ENCODE measurements around the gene MYO1D. TPM values are rescaled to one million over a fixed set of nuclear protein-coding genes. Genes with fewer than 3 reads are reported as not detected.

MYO1D gene
- total and polyA plus RNA-seq, 7 donors, result 6.2 to 184 (median 21.6) TPM

DNA sequence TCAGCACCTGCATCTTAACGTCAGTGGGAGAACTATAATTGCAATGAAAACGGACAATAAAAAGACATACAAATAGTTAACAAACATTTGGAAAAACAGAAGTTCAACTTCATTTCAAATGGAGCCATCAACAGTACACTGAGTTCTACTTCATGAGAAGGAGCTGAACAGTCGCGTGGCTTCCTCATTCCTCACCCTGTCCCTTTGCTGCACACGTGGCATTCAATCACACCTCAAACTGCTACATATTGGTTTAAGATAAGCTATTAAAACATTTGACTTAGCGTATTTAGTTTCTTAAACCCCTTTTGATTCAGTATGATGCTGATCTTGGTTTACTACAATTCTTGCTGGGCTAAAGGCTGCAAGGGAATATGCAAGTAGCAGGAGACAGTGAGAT, 313.3 kb downstream of the MYO1D start:
- WGBS, 2 donors, result 78 to 85% methylated on average over 6 of the region's 6 CpGs
- intact Hi-C loops (cut with DNase I), result no loop called here

DNA sequence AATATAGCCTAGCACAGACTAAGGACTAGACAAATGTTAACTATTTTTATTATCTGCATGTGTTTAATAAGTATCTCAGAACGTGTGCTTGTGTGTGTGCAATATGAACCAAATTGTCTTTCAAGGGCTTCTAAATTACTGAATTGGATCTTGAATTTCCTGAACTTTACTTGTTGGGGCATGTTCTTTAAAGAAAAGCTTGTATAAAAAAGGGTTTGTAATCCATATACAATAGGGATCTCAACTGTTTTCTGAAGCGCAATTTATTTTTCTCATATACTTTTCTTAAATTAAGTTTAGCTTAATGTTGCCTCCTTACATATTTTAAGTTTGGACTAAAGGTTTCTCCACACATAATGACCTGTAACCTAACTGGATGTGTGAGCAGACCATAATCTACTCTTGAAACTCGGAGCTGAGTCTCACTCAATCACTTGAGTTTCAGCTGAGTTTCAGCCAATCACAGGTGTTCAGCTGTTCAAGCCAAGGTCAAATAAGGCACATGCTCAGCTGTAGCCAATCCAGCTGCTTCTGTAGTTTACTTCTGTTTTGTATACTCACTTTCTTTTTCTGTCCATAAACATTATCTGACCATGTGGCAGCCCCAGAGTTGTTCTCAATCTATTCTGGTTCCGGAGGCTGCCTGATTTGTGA, 317.8 kb downstream of the MYO1D start:
- TF ChIP-seq, protein P1, sequence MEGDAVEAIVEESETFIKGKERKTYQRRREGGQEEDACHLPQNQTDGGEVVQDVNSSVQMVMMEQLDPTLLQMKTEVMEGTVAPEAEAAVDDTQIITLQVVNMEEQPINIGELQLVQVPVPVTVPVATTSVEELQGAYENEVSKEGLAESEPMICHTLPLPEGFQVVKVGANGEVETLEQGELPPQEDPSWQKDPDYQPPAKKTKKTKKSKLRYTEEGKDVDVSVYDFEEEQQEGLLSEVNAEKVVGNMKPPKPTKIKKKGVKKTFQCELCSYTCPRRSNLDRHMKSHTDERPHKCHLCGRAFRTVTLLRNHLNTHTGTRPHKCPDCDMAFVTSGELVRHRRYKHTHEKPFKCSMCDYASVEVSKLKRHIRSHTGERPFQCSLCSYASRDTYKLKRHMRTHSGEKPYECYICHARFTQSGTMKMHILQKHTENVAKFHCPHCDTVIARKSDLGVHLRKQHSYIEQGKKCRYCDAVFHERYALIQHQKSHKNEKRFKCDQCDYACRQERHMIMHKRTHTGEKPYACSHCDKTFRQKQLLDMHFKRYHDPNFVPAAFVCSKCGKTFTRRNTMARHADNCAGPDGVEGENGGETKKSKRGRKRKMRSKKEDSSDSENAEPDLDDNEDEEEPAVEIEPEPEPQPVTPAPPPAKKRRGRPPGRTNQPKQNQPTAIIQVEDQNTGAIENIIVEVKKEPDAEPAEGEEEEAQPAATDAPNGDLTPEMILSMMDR (IDR thresholded peaks at IDR 0.05), result no peak
- no peak for TF ChIP-seq POLR2A (IDR thresholded peaks at IDR 0.05)
- no peak for TF ChIP-seq POLR2AphosphoS5 (IDR thresholded peaks at IDR 0.05)
- TF ChIP-seq EP300 (IDR thresholded peaks at IDR 0.05), result no peak
- H3K36me3 ChIP-seq, result no peaks in the 10 kb centered on the region
- intact Hi-C loops (cut with DNase I), result no loop called here
- WGBS, 2 donors, result 75% methylated on average over 4 of the region's 4 CpGs
- H3K4me3 ChIP-seq, result no peak overlapping the region
- no peak for DNase-seq
- no peaks in the 10 kb centered on the region for H3K4me1 ChIP-seq
- no peaks in the 10 kb centered on the region for H3K9me3 ChIP-seq
- H3K27ac ChIP-seq, result no peak overlapping the region
- H3K27me3 ChIP-seq, result no peaks in the 10 kb centered on the region

More for the DNA sequence above, 313.3 kb downstream of the MYO1D start:
- H3K4me3 ChIP-seq, result no peak overlapping the region
- no peaks in the 10 kb centered on the region for H3K4me1 ChIP-seq
- H3K27me3 ChIP-seq, result no peaks in the 10 kb centered on the region
- no peaks in the 10 kb centered on the region for H3K36me3 ChIP-seq
- DNase-seq, result no peak
- no peaks in the 10 kb centered on the region for H3K9me3 ChIP-seq
- no peak for TF ChIP-seq POLR2AphosphoS5 (IDR thresholded peaks at IDR 0.05)
- no peak for TF ChIP-seq POLR2A (IDR thresholded peaks at IDR 0.05)
- TF ChIP-seq, protein P1 (IDR thresholded peaks at IDR 0.05), result no peak
- TF ChIP-seq EP300 (IDR thresholded peaks at IDR 0.05), result no peak
- H3K27ac ChIP-seq, result no peak overlapping the region

DNA sequence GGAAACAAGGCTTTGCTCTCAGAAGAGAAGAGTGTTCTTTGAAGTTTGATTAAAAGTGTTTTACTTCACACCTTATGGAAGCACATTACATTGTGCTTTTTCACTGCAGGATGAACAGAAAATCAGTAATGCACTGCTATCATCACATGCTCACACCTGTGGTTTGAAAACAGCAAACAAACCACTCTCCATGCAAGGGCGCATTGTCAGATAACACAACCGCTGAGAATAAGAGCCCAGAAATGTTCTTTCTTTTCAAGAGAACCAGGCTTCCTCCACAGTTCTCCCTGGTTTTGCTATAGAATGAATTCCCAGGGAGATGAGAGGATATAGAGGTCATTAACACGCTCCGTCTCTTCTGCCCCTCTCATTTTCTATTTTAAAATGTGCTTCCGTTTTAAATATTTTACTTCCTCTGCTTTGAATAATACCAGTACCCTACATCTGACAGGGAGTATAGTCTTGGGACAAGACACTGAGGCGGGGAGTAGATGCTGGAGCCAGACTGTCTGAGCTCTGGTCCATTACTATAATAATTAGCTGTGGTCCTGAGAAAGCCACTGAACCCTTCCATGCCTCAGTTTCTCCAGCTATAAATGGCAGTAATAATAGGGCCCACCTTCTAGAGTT, 318.5 kb downstream of the MYO1D start:
- Histone ChIP-seq H3K36me3 (no peaks in the 10 kb centered on the region), H3K4me1 (no peaks in the 10 kb centered on the region), H3K4me3 (no peak overlapping the region), H3K9me3 (no peaks in the 10 kb centered on the region), H3K27ac (no peak overlapping the region), H3K27me3 (no peaks in the 10 kb centered on the region)
- WGBS, 2 donors, result 57 to 86% methylated on average over 6 of the region's 6 CpGs
- TF ChIP-seq, protein P1 (IDR thresholded peaks at IDR 0.05), result no peak
- TF ChIP-seq POLR2AphosphoS5 (IDR thresholded peaks at IDR 0.05) (no peak), POLR2A (IDR thresholded peaks at IDR 0.05) (no peak), EP300 (IDR thresholded peaks at IDR 0.05) (no peak)
- intact Hi-C loops (cut with DNase I), result no loop called here
- DNase-seq, result no peak

DNA sequence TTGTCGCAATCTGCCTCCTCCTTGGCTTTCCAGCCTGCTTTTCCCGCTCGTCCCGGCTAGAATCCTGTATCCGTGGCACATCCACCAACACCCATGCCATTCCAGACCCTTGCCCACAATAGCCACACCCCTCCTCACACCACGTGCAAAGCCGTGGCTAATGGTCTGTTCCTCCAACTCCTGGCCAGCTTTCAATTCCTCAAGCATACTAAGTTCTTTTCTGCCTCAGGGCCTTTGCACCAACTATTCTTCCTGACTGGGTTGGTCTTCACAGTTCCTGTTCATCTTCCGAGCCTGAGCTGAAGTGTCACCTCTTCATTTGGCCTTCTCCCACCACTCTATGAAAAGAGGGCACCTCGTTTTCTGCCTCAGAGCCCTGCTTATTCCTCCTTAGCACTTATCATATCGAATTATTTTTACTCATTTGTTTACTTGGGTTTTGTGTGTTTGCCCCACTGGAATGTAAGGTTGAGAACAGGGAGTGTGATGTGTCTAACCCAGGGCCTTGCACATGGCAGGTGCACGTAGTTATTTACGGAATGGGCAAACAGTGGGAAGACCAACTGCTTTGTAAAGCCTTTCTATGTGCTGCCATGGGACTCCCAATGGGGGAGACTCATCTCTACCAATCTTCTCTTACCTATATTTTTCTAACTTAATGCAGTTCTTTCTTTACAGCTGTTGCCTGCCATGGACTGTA, 321.2 kb downstream of the MYO1D start:
- DNase-seq, result no peak
- 96 to 97% methylated on average over 12 of the region's 12 CpGs for WGBS, 2 donors
- TF ChIP-seq POLR2A (IDR thresholded peaks at IDR 0.05) (no peak), POLR2AphosphoS5 (IDR thresholded peaks at IDR 0.05) (no peak)
- TF ChIP-seq, protein P1 (IDR thresholded peaks at IDR 0.05), result no peak
- intact Hi-C loops (cut with DNase I), result no loop called here
- Histone ChIP-seq H3K27ac (no peak overlapping the region), H3K4me1 (no peaks in the 10 kb centered on the region), H3K36me3 (no peaks in the 10 kb centered on the region), H3K27me3 (no peaks in the 10 kb centered on the region), H3K9me3 (no peaks in the 10 kb centered on the region), H3K4me3 (no peak overlapping the region)
